HG02763 (cell line): ENCODE data around the gene GALNT17.
"Not testable (repeated sequence)": the region's sequence is repeated elsewhere in the genome, so short reads cannot be mapped to it uniquely, and the experiment has no call there.

ENCODE experiments used
- ATAC-seq: cut with Tn5 transposase; IDR thresholded peaks from one replicate; pipeline ENCODE4 v1.9.1; 2021; ENCODE audit warnings: mild to moderate bottlenecking, moderate library complexity; ENCODE audit not compliant: unreplicated experiment

Gene GALNT17

DNA sequence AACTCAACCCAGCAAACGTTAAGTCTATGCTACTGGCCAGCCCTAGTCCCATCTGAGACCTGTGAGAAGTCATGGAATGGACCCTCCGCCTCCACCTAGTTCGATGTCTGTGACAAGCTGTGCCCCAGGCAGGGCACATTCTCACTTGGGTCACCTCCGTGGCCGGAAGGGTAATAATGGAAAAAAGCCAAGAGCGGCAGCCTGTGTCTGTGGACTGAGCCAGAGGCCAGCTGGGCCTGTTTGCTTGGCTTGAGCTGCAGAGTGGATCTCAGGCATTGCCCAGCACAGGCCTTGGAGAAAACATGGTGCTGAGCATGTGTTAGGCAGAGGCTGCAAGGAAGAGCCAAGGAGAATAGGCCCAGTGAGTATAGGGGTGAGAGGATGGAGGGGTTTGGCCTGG lies 97.8 kb downstream of the GALNT17 start:
- ATAC-seq: no peak

DNA sequence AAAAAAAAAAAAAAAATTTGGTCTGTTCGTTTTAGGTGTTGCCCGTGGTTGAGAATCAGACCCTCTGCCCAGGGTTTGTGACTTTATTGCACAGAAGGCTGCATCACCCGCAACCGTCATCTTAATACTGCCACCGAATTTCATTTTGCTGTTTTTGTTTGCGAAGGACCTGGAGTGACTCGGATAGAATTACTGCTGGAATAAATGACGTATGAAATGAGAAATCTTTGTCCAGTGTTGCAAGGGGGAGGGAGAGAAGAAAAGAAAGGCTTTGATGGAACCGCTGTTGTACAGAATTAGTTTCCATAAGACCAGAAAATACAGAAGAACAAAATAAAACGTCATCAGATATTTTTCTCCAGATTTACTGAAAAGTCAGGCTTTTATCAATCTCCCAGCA lies 103.3 kb downstream of the GALNT17 start:
- no peak for ATAC-seq

DNA sequence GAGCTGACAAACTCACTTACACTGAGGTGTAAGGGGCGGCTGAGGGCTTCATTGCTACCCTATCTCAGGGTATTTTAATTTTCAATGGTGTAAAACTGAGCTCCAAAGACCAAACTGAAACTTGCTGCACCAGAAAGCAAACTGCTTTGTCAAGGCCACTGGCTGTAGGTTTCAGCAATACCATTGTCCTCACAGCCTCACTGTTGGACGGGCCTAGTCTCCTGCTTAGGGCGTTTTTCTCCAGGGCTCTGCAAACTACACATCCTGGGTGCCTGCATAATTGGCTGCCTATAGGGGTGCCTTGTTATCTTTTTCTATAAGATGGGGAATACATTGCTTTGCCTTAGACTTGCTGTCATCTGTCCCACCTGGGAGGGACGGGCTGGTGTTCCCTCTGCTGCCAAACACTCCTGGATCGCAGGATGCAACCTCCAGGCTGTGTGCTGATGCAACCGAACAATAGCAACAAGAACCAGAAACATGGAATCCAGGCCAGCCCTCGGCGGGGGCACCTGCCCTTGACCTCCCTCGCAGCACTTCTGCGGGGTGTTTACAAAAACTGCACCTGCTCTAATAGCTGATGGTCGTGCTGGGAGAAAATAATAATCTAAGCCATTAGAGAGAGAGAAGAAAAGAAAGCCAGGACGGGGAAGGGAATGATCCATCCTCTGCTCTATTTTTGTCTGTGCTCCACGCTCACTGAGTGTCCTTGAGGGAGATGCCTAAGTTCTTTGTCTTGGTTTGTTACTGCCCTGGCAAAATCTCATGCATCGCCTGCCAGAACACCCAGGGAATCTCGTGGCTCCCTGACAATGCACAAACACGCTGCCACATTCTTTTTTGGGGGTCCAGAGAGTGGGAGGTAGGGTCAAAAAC lies 104.5 kb downstream of the GALNT17 start:
- ATAC-seq: no peak

DNA sequence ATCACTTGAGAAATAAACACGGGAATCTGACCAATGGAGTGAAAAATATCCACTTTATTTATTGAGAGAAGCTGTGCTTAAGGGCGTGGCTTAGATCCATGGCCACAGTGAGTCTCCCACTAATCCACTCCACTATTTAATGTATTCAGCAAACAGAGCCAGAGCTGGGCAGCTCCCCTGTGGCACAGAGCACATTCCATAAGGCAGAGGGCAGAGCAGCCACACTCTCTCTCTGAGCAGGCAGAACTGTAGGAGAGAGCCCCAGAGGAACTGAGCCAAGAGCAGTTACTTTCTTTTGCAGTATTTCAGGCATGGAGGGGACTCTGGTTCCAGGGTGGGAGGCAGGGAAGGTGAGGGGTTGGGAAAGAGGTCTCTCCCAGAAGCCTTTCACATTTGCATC lies 106.0 kb downstream of the GALNT17 start:
- no peak for ATAC-seq

- ATAC-seq: no peak
Observed at GRCh38 chr7:71238581-71239295, 106.8 kb downstream of the GALNT17 start.

DNA sequence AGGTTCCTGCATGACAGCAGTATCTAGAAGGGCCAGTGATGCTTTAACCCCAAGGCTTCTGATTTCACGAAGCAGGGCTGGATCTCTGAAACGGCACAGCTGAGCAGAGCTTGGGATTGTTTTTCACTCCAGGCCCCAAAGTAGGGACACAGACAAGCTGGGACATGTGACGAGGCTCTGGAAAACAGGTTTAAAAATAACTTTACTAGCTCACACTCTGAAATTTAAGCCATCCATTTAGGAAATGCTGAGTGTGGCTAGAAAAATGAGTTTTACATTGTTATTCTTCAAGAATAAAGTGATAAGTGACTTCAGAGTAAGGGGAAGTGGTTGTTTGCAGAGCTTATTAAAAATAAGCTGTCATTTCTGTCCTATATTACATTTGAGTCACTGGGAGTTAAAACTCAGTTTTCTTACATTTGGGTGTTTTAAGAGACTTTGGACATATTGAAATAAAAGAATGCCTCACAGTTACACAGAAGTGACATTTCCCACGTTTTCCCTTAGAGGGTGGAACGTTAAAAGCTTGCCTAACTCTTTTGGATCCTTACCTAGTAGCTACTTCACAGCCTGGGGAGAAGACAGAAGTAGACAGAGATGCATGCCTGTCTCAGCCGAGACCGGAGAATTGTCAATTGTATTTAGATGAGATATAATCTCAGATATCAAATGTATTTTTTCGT lies 107.8 kb downstream of the GALNT17 start:
- ATAC-seq: no peak

- no peak for ATAC-seq
Observed at GRCh38 chr7:71243736-71244410, 111.9 kb downstream of the GALNT17 start.

DNA sequence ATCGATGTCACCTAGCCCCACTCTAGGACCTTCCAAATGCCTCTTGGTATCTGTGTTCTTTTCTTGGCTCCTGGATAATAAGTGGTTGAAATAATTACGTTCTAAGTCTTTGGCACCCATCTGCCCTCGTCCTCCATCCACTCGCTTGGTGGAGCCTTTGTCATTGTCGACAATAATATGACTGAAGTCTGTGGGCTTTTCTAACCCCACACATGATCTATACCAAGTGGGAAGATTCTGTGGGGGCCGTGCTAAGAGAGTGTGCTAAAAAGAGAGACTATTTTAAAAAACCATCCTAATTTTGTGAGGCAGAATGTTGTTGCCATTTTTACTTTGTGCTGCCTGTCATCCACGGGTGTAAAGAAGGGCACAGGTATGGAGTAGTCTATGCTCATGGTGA lies 113.1 kb downstream of the GALNT17 start:
- ATAC-seq: no peak

DNA sequence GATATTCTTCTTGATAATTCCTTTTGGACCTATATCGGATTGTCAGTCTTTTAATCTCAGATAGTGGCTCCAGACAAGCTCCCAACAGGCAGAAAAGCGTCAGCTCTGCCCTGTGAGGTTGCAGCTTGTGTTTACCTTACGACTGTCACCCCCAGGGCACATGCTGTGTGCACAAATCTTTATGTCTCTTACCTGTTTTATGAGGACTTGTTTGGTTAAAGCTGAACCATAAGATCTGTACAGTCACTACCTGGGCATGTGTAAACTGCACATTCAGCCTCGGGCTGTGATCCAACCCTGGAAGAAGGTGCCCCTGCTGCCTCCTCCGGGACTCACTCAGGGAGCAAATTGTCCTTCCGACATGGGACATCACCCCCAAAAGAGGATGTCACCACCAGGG lies 119.8 kb downstream of the GALNT17 start:
- ATAC-seq: no peak

DNA sequence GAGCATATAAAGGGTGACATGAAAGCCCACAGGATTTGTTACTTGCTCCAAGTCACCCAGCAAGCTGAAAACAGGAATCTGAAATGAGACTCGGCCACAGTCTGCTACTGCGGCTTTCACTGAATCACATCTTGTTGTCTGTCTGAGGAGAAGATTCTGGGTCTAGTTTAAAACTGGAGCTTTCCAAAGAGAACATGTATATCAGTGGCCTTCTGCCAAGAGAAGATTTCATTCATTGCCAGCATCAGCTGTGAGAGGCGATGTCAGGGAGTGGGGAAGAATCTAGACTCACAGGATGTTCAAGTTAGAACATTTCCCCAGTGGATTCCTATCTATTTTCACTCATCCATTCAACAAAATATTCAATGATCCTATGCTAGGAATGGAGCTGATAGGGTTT lies 122.8 kb downstream of the GALNT17 start:
- no peak for ATAC-seq

- no peak for ATAC-seq
Observed at GRCh38 chr7:71255537-71256178, 123.7 kb downstream of the GALNT17 start.

GRCh38 chr7:71261066-71261465 lies 129.1 kb downstream of the GALNT17 start:
- no peak for ATAC-seq

- not testable (repeated sequence) for ATAC-seq
Observed at GRCh38 chr7:71262834-71263233, 130.9 kb downstream of the GALNT17 start.

DNA sequence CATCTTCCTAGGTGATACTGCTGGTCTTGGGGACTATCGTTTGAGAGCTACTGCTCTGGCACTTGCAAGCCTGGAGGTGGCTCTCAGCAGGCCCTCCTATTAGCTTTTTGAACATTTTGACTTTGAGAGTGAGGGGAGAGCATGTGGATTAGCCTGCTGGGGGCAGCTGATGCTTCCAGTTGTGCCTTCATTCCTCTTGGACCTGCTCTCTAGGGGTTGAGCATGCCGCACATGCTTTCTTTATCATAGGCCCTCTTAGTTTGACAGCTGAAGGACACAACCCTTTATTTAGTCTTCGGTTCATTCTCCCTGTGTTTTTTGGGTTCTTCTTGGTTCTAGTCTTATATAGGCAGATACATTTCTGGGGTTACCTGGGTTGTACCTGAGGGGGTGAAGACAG lies 132.1 kb downstream of the GALNT17 start:
- no peak for ATAC-seq

GRCh38 chr7:71266912-71267311 lies 135.0 kb downstream of the GALNT17 start:
- no peak for ATAC-seq

- ATAC-seq: no peak
Observed at GRCh38 chr7:71267734-71268469, 136.0 kb downstream of the GALNT17 start.

- no peak for ATAC-seq
Observed at GRCh38 chr7:71270558-71270957, 138.6 kb downstream of the GALNT17 start.

GRCh38 chr7:71271203-71271602 lies 139.3 kb downstream of the GALNT17 start:
- no peak for ATAC-seq

- ATAC-seq: no peak
Observed at GRCh38 chr7:71272509-71273490, 140.9 kb downstream of the GALNT17 start.
